Esophagus mucosa (tissue), 1 donor: ENCODE results near the gene NEURL1. TPM values are rescaled to one million over a fixed set of nuclear protein-coding genes. Genes with fewer than 3 reads are reported as not detected.
"Not testable (repeated sequence)": the region's sequence is repeated elsewhere in the genome, so short reads cannot be mapped to it uniquely, and the experiment has no call there.

ENCODE experiments used
- ATAC-seq: fragments of 200-7000 bp; cut with Tn5 transposase; one replicate; pipeline ENCODE4 v1.9.1; 2020
- total RNA-seq: library from RNA; stranded (reverse); gene quantifications from one replicate; pipeline ENCODE4 v1.2.4, GENCODE V29; 2023
- donor health status: DM: yes; HTN: yes; CAD: no.

NEURL1 gene
- total RNA-seq, 1 donor from 2014 or later = 0.16 TPM

- ATAC-seq = no peak
Measured at GRCh38 chr10:103587073-103587472, 93.6 kb downstream of the NEURL1 start.

DNA sequence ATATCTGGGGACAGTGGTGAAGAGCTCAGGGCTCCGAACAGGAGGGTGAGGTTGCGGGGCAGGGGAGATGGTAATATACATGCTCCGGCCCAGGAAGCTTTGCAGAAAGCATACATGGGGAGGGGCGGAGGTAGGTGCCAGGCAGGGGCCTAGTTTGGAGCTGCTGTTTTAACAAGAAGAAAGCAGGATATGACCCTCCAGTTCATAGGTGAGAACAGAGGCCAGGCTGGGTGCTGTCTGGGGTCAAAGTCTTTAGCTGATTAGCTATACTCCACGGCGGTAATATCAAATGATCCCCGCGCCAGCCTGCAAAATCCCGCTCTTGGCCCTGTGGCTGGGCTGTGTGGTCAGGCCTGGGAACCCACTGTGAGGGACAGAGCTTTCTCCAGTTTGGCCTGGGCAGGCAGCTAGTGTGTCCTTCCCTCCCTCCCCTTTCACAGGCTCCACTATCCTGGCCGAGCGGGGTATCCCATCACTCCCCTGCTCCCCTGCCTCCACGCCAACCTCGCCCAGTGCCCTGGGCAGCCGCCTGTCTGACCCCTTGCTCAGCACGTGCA is 95.6 kb downstream of the NEURL1 start:
- ATAC-seq = no peak

DNA sequence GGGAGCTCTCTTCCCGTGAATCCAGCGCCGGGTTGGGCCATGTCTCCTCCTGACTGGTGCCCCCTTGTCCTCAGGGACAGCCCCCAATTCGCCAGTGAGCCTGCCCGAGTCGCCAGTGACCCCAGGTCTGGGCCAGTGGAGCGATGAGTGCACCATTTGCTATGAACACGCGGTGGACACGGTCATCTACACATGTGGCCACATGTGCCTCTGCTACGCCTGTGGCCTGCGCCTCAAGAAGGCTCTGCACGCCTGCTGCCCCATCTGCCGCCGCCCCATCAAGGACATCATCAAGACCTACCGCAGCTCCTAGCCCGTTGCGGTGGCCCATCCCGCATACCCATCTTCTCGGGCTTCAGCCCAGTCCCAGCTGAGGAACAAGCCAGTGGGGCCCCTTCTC is 96.6 kb downstream of the NEURL1 start:
- ATAC-seq = no peak

DNA sequence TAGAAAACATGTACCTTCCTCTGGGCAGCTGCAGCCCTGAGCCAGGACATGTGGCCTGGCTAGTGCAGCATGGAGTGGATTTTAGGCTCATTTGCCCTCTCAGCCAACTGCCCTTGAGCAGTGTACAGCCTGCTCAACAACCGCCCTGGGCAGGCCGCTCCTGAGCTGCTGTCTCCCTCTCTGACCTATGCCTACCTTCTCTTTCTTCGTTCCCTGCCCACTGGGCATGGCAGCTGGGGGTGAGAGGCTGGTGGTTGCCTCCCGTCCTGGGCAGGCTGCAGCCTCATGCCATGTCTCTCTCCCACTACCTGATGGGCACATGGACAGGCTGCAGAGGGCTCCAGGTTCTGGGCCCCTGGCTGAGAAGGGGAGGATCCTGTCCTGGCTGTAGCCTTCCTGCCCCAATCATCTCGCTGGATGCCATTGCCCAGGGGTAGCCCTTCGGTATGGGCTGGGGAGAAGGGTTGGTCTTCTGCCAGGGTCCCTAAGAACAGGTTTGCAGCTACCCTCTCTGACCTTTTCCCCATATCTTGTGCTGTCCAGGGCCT is 97.3 kb downstream of the NEURL1 start:
- ATAC-seq = peak; percentile 9

GRCh38 chr10:103592186-103593021 is 98.9 kb downstream of the NEURL1 start:
- peak; percentile 40 for ATAC-seq

- no peak for ATAC-seq
Measured at GRCh38 chr10:103593022-103593570, 99.6 kb downstream of the NEURL1 start.

GRCh38 chr10:103595933-103596726 is 102.6 kb downstream of the NEURL1 start:
- no peak for ATAC-seq

GRCh38 chr10:103597003-103597402 is 103.5 kb downstream of the NEURL1 start:
- no peak for ATAC-seq

DNA sequence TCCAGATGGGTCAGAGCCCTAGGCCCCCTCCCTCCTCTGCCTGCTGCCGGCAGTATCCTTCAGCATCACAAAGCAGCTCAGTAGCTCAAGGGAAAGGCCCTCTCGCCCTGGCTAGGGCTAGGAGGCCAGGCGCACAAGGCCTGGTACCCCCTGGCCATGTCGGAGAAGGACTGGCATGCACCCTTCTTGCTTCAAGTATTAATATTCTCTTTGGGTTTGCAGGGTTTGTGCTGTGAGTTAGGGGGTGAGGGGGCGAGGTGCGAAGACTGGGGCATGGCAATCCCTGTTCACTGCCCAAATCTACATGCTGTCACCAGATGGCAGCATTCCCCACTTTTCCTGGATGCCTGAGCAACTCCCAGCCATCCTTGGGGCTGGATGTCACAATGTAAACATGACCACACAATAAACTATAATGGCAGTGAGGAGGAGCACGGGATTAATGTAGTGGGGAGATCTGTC is 105.2 kb downstream of the NEURL1 start:
- ATAC-seq = peak; percentile 64

DNA sequence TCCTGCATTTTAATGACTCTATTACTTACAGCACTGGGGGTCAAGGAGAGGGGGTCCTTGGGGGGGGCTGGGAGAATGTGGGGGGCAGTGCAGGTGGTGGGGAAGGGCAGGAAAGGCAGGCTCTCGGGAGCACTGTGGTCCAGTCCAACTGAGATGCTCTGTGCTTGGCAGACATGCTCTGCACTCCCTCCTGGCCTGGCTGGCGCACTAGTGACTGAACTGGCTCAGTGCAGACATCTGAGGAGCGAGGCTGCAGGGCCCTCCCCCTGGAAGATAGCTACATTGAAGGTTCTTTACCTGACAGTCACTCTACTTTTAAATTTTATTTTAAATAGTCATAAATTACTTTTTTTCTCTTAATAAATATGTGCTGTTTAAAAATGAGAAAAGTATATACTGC is 105.7 kb downstream of the NEURL1 start:
- no peak for ATAC-seq

GRCh38 chr10:103599907-103600306 is 106.4 kb downstream of the NEURL1 start:
- ATAC-seq = no peak

DNA sequence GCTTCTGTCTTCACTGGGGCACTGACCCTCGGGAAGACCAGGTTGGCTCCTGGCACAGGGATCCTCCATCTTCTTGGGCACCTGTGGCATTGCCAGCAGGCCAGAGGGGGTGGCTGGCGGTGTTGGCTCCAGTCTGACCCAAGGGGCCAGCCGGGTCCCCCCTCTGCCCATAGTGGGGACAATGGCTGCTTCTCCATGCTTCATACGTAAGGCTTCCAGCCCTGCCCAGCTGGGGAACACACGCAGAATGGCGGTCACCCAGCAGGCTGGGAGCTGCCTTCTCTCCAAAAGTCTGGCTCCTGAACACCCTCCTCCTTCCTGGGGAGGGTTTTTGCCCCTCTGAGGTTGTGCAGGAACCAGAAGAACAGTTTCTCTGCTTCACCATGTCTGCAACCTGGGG is 106.8 kb downstream of the NEURL1 start:
- no peak for ATAC-seq

- ATAC-seq = no peak
Measured at GRCh38 chr10:103600956-103601569, 107.6 kb downstream of the NEURL1 start.

DNA sequence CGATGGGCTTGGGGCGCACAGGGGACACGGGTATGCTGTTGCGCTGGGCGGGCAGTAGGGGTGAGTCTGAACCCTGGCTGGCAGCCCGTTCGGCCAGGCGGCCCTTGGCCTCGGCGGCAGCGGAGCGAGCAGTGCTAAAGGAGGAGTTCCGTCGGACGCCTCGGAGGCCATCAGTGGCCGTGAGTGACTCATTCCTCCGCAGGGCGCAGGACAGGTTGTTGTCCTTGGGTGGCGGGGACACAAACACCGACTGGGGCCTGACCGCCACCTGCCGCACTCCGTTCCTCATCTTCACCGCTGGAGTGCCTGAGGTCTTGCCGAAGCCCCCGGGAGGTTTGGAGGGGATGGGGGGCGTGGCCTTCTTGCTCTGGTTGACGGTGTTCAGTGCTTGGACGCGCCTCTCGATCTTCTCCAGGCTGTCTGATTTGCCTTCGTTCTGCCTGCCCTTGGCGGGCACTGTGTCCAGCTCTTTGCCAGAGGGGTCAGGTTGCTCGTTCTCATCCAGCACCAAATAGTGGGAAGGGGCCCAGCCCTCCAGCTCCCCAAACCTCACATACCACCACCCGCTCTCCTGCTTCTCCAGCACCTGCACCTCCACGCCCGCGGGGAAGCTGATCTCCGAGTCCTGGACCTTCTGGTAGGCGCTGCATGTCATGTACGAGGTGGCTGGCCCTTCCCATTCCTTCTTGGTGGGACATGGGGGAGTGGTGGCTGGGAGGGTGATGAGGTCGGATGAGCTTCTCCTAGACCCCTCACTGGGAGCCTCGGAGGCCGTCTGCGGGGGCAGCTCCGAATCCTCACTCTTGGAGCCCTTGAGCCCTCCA is 108.7 kb downstream of the NEURL1 start:
- no peak for ATAC-seq

DNA sequence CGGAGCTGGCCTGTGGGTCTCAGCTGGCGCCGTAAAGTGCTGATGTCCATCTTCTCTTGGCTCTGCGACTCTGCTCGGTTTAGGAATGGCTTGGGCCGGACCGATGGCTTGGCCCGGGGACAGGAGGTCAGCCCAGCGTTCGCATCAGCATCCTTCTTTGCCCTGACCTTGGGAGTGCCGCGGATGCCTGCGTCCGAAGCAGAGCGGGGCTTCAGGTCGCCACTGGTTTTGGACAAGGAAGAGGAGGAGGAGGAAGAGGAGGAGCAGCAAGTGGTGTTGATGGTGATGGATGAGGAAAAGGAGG is 109.3 kb downstream of the NEURL1 start:
- ATAC-seq = no peak

DNA sequence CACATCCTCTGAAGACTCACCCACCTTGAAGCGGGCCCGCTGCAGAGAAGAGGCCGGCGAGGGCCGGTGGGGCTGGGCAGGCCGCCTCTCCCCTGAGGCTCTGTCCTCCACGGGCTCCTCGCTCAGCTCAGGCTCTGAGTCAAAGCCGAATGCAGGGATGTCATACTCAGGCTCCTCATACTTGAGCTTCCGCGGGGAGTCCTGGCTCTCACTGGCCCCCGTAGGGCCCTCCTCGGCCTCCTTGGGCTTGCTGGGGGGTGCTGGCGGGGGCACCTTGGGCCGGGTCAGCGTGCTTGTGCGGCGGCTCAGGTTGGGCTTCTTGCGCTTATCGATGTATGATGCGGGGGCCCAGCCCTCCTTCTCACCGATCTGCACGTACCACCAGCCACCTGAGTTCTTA is 109.9 kb downstream of the NEURL1 start:
- no peak for ATAC-seq

DNA sequence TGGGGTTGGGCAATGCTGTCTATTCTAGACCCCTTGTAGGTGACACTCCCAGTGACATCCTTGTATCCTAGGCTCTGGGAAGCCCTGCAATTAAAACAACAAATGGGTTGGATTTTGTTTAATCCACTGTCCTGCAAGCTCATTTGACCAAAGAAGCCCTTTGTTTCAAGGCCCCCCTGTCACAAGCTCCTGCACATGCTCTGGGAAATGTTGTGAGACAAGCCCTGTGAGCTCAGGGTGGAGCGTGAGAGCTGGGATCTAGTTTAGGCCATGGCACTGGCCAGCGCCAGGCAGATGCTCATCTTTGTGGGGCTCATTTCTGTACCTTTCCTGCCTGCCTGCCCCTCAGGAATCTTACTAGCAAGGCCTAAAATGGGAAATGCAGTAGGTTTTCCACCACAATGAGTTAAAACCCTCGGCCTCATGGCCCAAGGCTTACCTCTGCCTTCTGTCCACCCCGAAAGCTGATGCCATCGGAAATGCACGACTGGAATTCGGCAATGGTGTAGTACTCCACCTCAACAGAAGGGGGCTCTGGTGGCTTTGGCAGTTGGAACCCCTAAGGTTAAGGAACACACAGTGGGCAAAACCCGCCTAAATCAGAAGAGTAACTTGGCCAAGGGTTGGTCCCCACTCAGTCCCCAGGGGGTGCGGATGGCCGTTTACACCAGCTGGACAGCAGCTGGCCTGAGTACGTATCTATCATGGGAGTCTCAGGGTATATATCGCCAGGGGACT is 112.0 kb downstream of the NEURL1 start:
- ATAC-seq = peak; percentile 51

DNA sequence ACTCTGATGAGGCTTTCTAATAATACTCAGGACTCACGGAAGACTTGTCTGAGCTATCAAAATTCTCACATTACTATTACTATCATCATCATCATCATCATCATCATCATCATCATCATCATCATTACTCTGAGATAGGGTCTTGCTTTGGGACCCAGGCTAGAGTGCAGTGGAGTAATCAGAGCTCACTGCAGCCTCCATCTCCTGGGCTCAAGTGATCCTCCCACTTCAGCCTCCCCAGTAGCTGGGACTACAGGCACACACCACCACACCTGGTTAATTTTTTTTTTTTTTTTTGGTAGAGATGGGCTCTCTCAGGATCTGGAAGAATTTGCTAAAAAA is 112.6 kb downstream of the NEURL1 start:
- not testable (repeated sequence) for ATAC-seq

DNA sequence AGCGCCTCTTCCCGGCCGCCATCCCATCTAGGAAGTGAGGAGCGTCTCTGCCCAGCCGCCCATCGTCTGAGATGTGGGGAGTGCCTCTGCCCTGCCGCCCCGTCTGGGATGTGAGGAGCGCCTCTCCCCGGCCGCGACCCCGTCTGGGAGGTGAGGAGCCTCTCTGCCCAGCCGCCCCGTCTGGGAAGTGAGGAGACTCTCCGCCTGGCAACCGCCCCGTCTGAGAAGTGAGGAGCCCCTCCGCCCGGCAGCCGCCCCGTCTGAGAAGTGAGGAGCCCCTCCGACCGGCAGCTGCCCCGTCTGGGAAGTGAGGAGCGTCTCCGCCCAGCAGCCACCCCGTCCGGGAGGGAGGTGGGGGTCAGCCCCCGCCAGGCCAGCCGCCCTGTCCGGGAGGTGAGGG is 113.5 kb downstream of the NEURL1 start:
- ATAC-seq = not testable (repeated sequence)

GRCh38 chr10:103608056-103608455 is 114.6 kb downstream of the NEURL1 start:
- not testable (repeated sequence) for ATAC-seq
